NCI-H1694 treated with DMSO at 0.1 percent for 48 hours (cell line): ENCODE results near the gene YIPF2.
"Not testable (repeated sequence)": the region's sequence is repeated elsewhere in the genome, so short reads cannot be mapped to it uniquely, and the experiment has no call there.

Experiments used
- DNase-seq: peaks from one replicate; lab custom pipeline; 2025; lab: John Stamatoyannopoulos, UW

YIPF2 gene

DNA sequence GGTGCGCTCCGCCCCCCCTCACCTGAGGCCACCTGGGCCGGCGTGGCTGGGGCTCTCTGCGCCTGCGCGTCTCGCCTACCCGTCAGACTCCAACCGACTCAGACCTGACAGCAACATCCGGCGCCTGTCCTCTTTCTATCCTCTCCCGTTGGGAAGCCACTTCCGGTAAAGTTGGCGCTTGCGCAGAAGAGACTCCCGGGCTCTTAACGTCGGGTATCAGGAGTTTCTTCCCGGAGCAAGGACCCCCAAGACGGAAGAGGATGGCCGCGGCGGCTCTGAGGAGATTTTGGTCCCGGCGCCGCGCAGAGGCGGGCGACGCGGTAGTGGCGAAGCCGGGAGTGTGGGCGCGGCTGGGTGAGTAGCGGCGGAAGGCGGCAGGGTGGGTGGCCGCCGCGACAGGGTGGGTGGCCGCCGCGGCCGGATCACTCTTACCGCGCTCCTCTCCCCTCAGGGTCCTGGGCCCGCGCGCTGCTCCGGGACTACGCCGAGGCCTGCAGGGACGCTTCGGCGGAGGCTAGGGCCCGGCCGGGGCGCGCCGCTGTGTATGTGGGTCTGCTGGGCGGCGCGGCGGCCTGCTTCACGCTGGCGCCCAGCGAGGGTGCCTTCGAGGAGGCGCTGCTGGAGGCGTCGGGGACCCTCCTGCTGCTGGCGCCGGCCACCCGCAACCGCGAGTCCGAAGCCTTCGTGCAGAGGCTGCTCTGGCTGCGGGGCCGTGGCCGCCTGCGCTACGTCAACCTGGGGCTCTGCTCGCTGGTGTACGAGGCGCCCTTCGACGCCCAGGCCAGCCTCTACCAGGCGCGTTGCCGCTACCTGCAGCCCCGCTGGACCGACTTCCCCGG is at the start of gene YIPF2, which contains the start of gene TIMM29:
YIPF2 (minus strand) TSS at position 77 of the 839 bp plus-strand sequence. CDS start 229 bp downstream, outside the sequence.
TIMM29 (plus strand) TSS at position 249 of the 839 bp plus-strand sequence; CDS start at position 261, 12 bp downstream.
- DNase-seq = peak; percentile 94

DNA sequence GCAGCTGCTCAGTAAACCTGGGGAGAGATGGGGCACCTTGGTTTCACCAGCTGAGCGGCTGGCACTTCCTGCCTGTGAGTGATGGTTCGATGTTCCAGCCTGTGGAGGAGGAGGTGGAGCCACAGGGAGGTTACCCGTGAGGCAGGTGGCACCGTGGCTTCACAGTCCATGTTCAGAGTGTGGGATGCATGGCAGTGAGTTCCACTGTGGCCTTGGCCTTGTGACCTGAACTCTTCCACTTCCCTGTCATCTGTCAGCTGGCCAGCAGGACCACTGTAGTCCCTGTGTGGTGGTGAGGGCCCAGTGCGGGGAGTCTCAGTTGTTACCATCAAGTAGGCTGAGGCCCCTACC is 49.3 kb upstream of the YIPF2 start:
- no peak for DNase-seq

DNA sequence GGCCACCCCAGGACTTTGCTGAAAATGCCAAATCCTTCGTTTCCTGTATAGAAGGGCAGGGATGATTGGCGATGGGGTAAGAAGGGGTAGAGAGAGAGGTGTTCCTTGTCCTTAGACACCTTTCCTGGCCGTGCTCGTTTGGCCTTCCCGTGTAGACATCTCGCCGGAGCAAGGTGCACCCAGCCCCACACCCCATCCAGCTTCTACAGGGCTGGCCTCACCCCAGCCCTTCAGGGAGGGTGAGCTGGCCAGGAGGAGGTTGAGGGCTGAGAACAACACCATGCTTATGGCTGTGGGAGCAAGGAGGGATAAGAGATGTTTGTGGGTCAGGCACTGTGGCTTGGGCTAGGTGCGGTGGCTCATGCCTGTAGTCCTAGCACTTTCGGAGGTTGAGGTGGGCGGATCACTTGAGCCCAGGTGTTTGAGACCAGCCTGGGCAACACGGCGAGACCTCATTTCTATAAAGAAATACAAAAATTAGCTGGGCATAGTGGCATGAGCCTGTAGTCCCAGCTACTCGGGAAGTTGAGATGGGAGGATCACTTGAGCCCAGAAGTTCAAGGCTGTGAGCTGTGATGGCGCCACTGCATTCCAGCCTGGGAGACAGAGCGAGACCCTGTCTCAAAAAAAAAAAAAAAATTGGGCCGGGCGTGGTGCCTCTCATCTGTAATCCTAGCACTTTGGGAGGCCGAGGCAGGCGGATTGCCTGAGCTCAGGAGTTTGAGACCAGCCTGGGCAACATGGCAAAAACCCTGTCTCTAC is 47.9 kb upstream of the YIPF2 start:
- no peak for DNase-seq

DNA sequence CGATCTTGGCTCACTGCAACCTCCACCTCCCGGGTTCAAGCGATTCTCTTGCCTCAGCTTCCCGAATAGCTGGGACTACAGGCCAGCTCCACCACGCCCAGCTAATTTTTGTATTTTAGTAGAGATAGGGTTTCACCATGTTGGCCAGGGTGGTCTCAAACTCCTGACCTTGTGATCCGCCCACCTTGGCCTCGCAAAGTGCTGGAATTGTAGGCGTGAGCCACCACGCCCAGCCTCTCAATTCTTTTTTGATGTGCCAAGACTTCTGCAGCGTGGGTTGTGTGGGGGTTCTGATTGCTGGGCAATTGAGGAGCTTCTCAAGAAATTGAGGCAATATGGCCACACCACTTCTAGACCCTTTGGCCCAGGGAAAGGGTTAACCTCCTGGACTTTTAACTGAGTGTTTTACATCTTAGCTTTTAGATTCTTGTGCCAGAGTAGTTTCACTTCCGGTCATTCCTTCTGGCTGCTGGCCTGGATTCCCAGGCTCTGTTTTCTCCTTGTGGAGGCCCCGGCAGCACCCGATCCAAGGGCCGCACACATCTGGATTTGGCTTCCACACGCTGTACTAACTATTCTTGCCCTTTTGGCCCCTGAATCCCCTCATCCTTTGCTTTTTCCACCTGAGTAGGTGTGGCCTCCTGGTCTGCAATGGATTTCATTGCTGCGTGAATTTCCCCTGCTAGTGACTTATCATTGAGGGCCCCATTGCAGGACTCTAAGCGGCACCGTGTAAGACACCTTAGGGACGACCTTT is 47.1 kb upstream of the YIPF2 start:
- no peak for DNase-seq

DNA sequence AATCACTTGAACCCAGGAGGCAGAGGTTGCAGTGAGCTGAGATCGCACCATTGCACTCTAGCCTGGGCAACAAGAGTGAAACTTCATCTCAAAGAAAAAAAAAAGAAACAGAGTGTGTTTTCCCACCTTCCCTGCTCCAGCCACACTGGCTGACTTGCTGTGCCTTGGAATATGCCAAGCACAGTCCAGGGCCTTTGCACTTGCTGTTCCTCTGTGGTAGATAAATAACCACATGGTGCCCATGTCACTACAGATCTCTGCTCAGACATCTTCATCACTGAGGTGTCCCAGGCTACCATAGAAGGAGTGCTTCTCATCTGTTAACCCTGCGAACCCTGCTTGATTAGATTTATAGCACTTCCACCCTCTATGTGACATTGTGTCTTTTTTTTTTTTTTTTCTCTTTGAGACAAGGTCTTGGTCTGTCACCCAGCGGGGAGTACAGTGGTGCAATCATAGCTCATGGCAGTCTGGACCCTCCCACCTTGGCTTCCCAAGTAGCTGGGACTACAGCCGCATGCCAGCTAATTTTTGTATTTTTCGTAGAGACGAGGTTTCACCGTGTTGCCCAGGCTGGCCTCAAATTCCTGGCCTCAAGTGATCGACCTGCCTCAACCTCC is 42.8 kb upstream of the YIPF2 start:
- no peak for DNase-seq

DNA sequence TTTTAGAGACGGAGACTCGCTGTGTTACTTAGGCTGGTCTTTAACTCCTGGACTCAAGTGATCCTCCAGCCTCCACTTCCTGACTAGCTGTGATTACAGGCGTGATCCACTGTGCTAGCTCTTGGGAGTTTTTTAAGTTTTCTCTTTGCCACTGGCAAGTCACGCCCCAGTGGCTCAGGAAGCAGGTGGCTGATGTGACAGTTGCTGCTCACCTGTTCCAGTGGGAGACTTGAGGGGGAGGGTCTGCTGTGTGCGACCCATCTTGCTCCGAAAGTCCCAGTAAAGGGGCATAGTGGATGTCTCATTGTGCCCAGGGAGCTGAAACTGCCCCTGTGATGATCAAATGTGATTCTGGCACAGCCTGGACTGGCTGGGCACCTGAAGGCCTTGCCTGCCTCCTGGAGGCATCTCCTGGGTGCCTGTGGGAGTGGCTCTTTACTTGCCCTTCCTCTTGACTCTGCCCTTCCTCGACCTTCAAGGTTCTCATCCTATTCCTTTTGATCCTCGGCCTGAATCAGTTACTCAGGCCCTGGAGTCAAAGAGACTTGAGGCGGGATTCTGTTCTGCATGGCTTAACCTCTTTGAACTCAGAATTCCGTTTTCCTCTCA is 40.2 kb upstream of the YIPF2 start:
- no peak for DNase-seq

DNA sequence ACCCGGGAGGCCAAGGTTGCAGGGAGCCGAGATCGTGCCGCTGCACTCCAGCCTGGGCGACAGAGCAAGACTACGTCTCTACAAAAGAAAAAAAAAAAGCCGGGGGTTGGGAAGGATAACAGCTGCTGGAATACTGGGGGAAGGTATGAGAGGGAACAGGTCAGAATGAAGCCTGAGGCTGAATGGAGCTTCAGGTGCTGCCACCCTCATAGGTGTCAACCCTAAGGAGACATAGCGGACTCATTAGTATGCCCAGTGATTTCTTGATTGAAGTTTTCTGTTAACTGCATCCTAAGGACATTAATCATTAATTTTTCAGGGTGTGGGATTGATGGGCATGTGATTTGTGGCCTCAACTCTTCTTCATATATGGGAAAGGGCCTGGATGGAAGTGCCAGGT is 38.4 kb upstream of the YIPF2 start:
- DNase-seq = no peak

DNA sequence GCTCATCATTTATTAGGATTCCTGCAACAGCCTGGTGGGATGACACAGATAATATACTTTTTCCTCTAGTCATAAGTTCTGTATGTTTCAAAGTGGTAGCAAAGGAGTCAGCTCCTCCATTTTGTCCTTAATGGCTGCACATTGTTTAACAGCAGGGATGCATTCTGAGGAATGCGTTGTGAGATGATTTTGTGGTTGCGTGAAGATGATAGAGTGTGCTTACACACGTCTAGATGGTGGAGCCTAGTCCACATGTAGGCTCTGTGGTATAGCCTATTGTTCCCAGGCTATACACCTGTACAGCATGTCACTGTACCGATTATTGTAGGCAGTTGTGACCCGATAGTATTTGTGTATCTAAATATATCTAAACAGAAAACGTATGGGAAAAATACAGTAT is 37.0 kb upstream of the YIPF2 start:
- no peak for DNase-seq

DNA sequence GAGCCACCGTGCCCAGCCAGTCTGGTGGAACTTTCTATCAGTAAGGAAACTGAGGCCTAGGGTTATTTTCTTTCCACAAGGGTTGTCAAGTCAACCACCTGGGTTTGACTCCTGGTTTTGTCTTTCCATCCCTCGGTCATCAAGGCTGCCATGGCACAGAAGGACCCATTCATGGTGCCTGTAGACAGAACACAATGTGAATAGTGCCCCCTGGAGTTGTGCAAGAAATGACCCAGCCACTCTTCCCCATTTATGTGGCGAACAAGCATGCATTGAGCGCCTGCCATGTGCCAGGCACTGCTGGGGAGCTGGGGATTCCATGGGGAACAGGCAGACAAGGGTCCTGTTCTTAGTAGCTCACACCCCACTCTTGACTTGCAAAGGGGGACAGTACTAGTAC is 36.5 kb upstream of the YIPF2 start:
- DNase-seq = no peak

DNA sequence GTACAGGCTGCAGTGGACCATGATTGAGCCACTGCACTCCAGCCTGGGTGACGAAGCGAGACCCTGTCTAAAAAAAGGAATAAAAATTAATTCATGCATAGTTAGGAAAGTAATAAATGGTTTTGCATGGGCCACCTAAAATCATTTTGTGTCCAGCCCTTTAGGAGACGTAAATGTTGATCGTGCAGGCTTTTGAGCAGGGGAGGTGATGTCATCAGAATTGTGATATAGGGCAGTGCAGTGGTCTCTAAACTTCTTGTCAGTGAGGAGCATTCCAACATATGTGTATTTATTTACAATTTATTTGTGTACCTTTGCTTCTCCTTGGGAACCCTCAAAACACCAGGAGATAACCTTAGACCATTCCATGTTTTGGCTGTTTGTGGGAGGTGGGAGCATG is 35.4 kb upstream of the YIPF2 start:
- no peak for DNase-seq

DNA sequence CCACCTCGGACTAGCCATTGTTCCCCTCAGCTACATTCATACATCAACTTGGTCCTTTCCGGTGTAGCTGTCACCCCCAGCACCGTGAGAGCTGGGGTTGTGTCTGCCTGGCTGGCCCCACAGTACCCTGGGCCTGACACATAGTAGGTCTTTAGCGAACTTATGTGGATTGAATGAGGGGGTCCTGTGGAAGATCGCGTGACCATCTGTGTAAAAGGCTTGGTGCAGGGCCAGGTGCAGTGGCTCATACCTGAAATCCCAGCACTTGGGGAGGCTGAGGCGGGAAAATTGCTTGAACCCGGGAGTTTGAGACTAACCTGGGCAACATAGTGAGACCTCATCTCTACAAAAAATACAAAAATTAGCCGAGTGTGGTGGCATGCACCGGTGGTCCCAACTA is 34.4 kb upstream of the YIPF2 start:
- DNase-seq = no peak

DNA sequence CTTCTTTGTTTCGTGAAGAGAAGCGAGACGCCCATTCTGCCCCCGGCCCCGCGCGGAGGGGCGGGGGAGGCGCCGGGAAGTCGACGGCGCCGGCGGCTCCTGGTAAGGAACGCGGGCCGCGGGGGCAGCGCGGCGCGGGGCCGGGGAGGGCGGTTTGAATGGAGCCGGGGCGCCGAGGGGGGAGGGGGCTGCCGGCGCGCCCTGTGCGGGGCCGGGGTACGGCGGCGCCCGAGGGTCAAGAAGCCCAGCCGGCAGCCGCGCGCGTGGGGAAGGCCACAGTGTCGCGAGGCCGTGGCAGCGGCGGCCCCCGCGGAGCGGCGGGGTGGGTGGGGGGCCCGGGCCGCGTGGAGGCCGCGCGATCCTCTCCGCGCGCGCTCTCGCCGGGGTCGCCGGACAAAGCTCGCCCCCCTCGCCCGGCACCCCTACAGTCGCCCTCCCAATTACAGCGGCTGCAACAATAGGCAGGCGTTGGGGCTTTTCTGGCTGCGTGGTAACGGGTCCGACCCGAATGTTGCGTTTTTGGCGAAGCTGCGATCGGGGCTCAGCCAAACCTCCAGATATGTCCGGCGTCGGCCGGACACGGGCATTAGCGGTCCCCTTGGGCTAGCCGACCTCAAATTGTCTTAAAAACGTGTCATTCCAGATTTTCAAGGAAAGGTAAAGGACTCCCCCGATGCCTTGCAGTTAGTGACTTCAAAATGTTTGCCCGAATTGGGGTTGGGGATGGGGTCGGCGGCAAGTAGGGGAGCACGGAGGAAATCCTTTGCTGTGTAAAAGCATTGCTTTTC is 32.8 kb upstream of the YIPF2 start:
- DNase-seq = no peak

DNA sequence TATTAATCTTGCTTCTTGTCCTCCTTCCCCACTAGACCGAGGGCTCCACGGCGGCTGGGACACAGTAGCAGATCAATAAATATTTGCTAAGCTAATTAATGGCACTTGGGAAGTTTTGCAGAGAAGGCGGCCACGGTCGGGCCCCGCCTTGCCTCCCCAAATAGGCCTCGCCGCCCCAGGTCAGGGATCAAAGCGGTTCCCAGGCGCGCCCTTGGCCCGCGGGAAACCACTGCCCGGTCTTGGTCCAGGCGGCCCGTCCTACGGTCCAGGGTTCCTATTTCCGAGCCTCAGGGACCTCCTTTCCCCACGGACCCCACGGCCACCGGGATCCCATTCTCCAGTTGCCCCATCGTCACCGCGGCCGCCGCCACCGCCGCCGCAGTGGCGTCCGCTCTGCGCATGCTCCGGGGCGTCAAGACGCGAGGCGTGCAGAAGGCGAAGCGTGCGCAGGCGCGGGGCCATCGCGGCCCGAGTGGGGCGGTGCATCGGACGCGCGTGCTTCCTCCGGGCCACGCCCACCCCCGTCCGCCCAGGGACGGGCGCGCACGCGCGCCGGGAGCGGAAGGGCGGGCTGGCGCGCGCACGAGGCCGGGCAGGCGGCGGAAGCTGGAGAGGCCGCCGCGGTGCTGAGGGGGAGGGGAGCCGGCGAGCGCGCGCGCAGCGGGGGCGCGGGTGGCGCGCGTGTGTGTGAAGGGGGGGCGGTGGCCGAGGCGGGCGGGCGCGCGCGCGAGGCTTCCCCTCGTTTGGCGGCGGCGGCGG is 32.1 kb upstream of the YIPF2 start, which contains the start of gene SMARCA4:
SMARCA4 (plus strand) TSS at position 717 of the 759 bp plus-strand sequence. CDS start 23,122 bp downstream, outside the sequence.
- peak; percentile 80 for DNase-seq

DNA sequence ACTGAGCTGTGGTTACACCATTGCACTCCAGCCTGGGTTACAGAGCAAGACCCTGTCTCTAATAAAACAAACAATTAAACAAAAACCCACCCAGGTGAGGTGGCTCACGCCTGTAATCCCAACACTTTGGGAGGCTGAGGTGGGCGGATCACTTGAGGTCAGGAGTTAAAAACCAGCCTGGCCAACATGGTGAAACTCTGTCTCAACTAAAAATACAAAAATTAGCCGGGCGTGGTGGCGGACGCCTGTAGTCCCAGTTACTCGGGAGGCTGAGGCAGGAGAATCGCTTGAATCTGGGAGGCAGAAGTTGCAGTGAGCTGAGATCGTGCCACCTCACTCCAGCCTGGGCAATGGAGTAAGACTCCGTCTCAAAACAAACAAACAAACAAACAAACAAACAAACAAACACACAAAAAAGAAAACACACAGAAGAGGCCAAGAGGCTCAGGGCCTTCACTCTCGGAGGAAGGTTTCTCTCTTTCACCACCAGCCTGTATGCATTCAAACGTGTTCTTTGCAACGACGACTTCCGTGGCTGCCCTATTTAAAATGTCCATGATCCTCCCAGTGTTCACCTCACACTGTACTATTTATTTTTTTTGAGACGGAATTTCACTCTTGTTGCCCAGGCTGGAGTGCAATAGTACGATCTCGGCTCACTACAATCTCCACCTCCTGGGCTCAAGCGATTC is 31.0 kb upstream of the YIPF2 start:
- DNase-seq = not testable (repeated sequence)

DNA sequence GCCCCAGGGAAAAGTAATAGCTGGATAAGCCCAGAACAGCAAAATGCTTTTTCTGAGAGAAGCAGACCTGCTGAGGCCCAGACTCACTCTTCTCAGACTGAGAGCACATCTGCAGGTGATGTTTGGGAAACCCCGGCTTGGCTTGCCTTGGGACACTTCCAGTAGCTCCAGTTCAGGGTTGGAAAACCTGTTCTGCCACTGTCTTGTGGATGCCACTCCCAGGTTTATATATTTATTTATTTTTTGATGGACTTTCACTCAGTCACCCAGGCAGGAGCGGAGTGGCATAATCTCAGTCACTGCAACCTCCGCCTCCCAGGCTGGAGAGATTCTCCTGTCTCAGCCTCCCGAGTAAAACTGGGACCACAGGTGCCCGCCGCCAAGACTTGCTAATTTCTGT is 24.4 kb upstream of the YIPF2 start:
- no peak for DNase-seq

DNA sequence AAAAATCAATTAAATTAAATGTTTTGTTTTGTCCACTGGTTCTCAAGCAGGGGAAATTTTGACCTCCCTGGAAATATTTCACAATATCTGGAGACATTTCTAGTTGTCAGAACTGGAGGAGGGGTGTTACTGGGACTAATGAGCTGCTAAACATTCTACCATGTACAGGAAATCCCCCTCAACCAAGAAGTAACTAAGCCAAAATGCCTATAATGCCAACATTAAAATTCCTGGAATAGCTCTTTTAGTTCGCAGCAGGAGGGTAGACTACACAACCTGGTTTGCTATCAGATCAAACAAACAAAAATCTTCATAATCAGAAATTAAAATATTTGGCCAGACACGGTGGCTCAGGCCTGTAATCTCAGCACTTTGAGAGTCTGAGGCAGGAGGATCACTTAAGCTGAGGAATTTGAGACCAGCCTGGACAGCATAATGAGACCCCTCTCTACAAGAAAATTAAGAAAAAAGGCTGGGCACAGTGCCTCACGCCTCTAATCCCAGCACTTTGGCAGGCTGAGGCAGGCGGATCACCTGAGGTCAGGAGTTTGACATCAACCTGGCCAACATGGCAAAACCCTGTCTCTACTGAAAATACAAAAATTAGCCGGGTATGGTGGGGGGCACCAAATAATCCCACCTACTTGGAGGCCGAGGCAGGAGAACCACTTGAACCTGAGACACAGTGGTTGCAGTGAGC is 18.7 kb upstream of the YIPF2 start:
- no peak for DNase-seq

DNA sequence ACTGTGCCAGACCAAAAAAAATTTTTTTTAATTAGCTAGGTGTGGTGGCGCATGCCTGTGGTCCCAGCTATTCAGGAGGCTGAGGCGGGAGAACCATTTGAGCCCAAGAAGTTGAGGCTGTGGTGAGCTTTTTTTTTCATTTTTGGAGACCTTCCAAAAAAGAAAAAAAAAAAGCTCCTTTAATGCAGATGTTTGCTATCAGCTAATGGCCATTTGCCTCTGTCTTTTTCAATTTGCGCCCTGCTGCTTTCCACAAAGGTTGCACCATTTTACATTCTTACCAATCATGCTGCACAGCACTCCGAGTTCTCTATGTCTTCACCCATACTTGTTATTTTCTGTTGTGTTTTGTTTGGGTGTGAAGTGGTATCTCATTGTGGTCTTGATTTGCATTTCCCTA is 16.8 kb upstream of the YIPF2 start:
- DNase-seq = no peak

DNA sequence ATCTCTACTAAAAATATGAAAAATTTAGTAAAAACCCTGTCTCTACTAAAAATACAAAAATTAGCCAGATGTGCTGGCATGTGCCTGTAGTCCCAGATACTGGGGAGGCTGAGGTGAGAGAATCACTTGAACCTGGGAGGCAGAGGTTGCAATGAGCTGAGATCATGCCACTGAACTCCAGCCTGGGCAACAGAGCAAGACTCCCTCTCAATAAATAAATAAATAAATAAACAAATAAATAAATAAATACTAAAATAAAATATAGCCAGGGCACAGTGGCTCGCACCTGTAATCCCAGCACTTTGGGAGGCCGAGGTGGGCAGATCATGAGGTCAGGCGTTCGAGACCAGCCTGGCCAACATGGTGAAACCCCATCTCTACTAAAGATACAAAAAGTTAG is 15.0 kb upstream of the YIPF2 start:
- DNase-seq = not testable (repeated sequence)

DNA sequence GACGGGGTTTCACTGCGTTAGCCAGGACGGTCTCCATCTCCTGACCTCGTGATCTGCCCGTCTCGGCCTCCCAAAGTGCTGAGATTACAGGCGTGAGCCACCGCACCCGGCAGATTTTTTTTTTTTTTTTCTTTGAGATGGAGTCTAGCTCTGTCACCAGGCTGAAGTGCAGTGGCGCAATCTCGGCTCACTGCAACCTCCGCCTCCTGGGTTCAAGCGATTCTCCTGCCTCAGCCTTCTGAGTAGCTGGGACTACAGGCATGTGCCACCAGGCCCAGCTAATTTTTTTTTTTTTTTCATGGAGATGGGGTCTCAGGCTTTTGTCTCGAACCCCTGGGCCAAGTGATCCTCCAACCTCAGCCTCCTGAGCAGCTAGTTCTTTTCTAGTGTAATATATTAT is 13.2 kb upstream of the YIPF2 start:
- DNase-seq = not testable (repeated sequence)
